DMS 273 treated with DMSO at 0.1 percent for 48 hours (cell line): ENCODE measurements around the gene NFATC1.

Source experiments
- DNase-seq: peaks from one replicate; lab custom pipeline; 2025; lab: John Stamatoyannopoulos, UW

NFATC1 gene

DNA sequence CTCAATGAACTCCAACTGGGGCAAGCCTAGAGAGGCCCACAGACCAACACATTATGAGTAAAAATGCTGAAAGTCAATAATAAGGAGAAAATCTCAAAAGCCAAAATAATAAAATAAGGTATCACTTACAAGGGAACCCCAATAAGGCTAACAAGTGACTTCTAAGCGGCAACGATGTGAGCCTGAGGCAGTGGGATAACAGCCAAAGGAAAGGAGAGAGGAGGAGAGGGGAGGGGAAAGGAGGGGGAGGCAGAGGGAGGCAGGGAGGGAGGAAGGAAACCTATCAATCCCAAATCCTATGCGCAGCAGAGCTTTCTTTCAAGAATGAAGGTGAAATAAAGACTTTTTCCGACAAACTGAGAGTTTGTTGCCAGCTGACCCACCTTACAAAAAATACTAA, 6.0 kb upstream of the NFATC1 start:
- no peak for DNase-seq

DNA sequence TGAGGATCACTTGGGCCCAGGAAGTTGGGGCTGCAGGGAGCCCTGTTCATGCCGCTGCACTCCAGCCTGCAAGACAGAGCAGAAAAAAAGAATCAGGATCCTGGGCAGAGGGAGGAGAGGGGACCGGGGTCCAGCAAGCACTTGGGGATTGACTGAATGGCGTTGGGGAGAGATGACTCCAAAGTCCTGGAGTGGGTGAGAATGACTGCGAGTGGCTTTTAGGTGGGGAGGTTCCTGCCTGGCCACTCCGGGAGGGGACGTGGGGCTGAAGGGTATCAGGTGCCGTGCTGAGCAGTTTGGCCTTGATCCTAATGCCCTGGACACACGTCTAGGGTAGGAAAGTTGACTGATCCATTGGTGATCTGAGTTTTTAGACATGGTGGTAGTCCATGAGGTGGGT, 3.5 kb upstream of the NFATC1 start:
- no peak for DNase-seq

DNA sequence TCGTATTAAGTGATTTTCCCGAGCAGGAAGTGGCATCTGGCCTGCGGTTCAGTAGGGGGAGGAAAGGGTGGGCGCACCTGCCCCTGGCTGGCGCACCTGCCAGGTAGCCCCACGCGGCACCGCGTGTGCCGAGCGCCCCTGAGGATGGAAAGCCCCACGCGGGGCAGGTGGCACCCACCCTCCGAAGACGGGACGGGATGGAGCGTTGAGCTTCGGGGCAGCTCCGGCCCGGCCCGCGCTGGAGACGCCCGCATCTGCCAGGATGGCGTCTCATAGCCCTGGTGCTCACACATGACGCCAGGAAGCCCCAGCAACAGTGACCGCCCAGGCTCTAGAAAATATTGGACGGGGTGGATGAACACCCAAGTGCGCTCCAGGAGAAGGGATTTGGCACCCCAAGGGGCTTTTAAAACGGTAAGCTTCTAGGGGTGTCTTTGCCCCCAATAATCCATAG, 2.5 kb upstream of the NFATC1 start:
- no peak for DNase-seq

DNA sequence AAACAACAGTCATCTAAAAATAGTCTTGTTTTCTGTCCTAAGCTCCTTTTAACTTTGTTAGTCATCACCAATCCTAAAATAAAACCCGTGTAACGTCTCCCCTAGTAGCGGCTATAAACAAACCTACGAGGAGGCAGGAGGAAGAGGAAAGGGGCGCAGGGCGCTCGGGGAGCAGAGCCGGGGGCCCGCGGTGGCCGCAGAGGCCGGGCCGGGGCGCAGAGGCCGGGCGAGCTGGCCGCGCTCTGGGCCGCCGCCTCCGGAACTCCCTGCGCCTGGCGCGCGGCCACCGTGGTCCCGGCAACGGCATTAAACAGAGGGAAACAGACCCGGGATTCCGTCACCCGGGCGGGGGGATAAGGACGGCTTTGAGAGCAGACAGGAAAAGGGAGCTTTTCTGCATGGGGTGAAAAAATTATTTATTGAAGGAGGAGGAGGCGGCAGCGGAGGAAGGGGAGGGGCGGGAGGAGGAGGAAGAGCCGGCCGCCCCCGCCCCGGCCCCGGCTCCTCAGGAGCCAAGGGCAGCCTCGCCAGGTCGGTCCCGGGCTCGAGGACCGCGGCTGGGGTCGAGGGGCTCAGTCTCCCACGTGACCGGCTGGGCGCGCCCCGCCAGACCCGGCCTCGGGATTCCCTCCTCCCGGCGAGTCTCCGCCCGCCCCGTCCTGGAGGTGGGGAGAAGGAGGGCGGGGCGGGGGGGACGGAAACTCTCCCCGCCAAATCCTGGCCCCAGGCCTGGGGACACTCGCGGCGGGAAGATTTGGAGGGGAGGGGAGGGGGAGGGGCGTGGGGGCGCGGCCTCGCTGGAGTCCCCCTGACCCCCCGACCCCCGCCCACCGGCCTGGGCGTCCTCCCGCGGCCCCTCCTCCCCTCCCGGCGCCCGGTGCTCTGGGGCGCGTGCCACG, 1.8 kb upstream of the NFATC1 start:
- peak; percentile 7 for DNase-seq

DNA sequence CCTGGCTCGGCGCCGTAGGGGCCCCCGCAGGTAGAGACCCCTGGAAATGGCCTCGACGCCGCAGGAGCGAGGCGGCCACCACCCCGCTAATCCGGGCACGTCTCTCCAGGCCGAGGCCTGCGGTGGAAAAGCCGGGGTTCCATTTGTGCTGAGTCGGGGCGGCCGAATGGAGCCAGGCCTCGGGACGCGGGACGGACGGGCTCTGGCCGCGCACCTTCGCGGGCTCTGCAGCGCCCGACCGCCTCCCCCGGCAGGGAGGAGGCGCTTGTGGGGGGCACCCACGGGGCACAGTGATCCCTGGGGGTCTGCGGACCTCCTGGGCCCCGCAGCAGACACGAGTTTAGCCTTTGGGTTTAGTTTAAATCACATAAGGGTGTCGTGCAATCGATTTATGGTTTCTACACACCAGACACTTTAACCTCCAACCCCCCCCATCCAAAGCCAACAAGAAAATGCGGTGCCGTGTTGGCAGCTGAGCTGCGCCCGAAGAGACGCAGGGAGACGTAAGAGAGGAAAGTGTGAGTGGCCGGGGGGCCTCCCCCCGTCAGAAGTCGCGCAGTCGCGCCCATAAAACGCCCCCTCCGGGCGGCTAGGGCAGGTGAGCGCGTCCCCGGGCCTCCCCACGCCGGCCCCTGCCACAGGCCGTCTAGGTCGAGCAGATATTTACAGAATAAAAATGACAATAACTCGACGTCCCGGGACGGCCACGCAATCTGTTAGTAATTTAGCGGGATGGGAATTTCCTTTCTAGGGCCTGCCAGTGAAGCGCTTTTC, 1.0 kb upstream of the NFATC1 start:
- DNase-seq: no peak

DNA sequence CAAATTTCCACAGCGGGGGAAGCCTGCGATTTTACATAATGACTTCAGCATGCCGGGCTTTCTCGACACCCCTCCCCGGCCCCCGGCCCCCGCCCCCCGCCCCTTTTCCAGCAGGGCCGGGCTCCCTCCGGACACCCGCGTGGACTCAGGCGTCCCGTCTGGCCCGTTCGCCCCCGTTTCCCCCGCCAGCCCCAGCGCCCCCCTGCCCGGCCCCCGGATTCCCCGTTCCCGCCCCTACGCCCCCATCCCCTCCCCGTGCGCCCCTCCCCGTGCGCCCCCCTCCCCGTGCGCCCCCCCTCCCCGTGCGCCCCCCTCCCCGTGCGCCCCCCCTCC, 456 bp upstream of the NFATC1 start:
- no peak for DNase-seq

DNA sequence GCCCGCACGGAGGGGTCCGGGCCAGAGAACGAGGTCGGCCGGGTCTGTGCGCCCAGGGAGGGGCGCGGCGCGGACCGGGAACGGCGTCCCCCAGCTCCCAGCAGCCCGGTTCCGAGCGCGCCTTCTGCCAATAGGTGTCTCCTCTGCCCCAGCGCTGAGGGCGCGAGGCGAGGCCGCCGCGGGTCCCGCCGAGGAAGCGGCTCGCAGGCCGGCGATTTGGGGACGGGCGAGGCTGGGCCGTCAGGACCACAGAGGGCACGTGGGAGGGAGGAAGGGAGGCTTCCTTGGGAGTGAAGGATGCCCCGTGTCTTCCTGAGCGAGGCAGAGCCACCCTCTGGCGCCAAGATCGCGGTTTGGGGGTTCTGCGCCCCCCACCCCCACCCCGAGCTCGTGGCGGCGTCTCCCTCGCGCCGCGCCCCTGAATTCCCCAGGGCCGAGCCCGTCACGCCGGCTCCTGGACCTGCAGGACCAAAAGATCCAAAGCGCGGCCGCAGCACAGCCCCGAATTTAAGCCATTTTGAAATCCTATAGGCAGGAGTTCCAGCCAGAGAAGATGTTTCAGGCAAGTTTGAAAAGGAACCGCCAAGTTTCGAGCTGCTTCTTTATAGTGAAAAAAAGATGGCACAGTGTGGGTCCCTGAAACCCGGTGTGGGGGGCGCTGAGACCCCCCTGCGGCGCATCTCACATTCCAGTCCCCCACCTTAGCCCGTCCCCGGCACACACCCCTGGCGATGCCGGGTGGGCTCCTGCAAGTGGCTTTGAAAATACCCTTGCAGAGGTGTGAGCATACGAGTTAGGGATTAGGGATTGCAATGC, 909 bp downstream of the NFATC1 start:
- peak; percentile 37 for DNase-seq

DNA sequence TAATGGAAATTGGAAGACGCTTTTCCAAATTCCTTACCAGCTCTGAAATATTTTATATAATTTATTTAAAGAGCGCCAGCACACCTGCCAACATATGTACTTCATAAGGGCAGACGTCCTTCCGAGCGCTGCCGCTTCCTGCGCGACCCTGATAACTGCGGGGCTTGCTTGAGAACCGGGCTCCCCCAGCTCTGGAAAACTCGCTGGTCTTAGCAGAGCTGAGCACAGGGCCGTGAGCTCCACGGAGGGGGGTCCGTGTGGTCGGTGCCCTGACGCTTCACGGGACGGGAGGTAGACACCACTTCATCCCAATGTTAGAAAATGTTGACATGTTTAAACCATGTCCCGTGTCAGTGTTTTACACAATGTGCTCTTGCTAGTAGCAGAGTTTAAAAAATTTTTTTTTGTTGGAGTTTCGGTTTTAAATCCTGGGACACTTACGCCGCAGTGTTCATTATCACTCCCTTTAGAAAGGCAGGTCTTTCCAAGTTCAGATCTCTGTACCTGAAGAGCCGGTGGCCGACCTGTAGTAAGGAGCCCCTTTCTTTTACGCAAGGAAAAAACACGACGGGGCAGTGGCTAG, 1.6 kb downstream of the NFATC1 start:
- no peak for DNase-seq

DNA sequence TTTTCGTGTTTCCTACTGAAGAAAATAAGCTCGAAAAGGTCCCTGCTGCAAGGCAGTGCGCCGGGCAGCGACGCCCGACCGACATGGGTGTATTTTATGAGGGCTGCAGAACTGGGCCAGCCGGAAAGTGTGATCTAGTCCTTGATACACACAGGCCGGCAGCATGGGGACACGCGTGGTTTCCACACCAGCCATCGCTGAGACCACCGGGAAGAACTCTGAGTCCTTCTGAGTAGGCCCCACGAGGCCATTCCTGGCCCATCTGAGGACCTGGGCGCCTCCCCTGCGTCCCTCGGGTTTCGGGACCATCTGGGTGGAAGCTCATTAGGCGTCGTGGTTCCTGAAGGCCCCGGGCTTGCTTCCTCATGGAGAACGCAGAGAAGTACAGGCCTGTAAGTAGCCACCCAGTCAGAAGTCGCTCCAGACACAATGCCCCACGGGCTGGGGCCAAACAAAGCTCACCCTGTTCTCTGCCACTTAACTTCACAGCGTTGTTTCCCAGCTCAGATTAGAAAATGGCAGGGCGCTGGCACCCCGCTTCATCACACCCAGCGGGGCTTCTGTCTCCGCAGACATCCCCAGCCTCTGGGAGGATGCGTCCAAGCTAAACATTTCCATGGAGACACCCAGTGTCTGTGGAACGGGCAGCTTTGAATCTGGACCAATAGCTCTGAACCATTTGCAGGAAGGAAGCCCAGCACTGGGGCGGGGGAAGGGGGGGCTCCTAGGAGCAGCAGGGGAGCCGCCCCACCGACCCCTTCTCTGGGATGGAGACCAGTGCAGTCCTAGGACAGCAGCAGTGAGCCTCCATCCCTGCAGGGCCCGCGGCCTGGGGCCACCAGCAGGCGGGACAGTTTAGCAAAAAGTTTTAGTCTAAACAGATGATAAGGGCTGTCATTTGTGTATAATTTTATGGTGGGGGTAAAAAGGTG, 2.4 kb downstream of the NFATC1 start:
- DNase-seq: no peak

DNA sequence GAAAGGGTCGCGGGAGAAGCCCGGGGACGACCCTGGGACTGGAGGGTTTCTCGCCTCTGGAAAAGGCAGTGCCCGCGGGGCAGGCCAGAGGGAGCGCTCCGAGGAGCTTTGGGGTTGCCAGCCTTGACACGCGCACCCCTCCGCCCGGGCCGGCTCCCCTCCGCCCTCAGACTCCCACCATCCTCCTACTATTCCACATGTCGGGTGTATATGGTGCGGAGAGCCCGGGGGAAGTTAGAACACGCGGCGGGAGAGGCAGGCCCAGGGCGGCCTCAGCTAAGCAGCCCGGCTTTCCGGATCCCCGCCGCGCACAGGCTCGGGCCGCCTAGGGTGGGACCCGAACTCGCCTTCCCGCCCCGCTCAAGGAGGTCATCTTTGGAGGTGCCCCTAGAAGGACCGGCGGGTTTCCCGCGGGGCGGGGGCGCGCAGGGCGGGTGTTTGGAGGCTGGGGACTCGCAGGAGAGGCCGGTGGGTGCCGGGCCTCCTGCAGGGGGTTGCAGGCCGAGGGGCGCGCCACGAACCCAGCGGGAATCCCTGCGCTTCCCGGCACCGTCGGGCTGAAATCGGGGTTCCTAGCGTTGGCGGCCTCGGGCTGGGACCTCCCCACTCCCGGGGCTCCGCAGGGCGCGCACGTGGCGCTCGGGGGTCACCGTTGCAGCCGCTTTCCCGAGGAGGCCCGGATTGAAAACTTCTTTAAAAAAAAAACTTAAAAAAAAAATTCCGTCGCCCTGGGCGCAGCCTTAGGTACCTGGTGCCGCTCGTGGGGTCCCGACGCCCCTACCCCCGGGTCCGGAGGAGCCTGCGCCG, 3.7 kb downstream of the NFATC1 start:
- no peak for DNase-seq

DNA sequence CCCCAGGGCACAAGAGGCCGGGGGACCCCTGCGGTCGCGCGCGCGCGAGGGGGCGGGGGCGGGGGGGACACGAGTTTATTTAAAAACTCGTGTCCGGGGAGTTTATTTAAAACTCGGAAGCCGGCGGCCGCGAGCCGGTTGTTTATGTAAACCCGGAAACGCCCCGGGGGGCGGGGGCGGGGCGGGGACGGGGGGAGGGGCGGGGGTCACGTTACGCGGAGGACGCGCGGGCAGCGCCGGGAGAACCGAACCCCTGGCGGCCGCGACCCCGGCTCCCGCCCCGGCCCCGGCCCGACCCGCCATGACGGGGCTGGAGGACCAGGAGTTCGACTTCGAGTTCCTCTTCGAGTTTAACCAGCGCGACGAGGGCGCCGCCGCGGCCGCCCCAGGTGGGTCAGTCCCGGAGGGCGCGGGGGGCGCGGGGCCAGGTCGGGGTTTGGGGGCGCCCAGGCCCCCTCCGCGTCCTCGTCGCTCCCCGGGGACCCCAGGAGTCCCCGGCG, 4.4 kb downstream of the NFATC1 start:
- no peak for DNase-seq

DNA sequence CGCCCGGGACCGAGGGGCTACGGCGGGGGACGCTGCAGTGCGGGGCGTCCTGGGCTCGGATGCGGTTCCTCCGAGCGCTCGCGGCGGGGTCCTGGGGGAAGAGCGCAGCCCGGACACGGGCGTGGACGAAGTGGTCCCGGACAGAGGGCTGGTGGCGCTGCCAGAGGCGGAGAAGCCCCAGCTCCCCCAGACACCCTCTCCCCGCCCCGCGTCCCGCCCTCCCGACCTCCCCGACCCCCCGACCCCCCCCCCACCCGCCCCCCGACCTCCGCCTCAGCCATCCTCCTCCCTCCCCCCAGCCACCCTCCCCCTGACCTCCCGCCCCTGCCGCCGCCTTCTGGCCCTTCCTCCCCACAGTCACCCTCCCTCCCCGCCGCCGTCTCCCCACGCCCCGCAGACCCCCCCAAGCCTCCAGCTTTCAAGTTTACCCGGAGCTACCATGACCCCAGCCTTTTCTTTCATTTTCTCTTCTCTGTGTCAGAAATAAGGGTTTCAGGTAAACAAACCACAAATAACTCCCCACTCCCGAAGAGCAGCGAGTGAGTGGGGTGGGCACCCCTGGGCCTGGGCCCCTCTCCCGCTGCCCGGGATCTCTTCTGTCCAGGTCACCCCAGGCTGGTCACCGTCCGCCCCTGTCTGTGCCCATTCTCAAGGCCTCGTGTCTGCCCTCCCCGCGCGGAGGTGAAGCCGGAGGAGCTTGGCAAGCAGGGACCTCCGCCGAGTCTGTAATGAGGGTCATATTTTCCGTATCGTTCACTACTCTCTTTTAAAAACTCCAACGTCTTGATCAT, 5.1 kb downstream of the NFATC1 start:
- no peak for DNase-seq

DNA sequence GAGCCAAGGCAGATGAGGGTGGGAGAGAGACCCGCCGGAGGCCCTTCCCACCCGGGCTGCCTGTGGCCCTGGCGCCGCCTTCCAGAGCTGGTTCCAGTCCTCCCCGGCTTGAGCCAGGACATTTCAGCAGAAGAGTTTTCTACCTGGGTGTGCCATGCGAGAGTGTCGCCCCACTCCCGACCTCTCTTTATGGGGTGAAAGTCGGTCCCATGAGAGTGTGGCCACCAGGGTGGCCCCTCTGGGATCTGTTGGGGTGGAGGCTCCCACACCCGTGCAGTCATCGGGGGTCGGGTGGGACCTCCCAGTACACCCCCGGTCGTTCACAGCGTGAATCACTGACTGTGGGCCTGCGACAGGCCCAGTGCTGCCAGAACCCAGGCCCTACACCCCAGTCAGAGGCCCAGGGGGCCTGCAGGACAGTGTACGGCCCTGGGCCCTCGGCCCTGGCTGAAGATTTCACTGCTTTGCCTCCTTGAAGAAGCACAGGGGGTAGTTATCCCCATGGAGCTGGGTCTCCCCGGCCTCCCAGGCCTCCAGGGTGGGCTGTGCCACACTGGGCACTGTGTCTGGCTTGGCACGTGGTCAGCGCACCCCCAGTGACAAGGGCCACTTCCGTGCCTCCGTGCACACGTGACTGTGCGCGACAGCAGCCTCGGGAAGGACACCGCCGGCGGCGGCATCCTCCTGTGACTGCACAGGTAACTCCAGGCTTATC, 5.9 kb downstream of the NFATC1 start:
- DNase-seq: no peak

DNA sequence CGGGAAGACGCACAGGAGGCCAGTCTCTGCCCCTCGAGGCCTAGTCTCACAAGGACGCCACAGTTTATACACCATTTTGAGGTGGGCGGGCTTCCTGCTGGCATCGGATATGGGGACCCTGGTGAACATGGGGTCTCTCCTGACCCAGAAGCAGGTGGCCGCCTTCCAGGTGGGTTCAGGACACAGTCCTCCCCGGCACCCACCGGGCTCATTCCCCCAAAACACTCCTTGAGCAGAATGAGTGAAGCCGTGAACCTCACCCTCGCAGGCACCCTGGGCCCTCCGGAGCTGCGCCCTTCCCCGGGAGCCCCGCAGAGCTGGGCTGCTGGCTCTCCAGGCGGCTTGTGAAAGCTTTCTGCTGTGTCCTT, 6.5 kb downstream of the NFATC1 start:
- no peak for DNase-seq

DNA sequence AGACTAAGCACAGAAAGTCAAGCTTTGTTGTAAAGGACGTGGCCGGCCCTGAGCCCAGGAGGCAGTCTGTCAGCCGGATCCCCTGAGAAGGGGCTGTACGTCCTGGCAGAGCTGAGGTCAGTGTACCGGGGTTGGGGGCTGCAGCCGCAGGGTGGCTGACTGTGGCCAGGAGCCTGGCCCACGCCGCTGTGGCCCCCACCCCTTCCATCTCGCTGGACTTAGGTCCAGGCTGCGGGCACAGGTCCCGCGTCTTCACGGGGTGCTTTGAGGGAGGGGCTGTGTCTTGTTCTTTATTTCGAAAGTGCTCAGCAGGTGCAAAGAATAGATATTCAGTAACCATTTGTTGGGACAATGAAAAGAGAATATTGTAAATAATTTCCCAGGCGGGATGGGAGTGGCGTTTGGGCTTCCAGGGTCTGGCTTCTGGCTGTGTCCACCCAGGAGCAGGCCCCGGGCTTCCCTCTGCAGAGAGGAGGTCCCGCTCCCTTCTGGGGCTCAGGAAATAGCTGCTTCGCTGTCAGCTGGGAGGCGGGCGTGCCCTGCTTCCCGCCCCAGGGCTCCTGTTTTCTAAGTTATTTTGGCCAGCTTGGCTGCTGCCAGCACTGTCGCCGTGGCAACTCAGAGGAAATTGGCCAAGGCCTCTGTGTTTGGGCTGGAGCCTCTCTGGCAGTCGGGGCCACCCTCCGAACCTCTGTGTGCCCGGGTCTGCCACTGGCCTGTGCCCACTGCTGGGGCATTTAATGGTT, 7.4 kb downstream of the NFATC1 start:
- DNase-seq: no peak

DNA sequence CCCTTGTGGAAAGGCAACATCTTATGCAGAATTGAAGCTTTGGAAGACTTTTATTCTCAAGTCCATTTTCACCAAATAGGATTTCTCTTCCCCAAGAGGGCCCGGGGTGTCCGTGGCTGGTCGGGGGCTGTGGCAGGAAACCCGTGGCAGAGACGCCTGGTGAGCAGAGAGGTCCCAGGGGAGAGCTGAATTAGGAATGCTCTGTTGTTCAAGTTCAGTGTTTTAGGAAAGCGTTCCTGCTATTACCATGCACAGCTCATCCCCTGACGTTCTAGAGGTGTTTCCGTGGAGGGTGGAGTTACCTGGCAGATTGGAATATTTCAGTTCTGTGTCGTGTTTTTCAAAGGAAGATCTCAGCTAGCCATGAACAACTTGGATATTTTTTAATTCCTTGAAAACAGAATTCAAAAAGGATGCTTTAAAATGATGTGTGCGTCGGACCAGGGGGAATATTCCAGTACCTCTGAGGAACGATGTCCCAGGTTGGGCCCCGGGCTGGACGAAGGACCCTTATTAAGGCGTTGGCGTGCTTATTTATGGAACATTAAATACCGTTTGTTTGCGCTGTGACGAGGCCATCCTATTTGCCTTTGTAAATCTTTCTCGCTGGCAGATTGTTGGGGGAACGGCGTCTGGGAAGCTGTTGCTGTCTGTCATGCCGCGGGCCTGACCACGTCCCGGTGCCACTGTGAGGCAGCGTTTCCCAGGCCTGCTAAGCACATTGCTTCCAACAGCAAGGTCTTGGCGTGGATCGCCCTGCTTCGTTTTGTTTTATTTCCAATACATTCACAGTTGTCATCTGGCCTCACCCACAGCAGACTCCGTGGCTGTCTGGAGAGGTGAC, 8.2 kb downstream of the NFATC1 start:
- no peak for DNase-seq

DNA sequence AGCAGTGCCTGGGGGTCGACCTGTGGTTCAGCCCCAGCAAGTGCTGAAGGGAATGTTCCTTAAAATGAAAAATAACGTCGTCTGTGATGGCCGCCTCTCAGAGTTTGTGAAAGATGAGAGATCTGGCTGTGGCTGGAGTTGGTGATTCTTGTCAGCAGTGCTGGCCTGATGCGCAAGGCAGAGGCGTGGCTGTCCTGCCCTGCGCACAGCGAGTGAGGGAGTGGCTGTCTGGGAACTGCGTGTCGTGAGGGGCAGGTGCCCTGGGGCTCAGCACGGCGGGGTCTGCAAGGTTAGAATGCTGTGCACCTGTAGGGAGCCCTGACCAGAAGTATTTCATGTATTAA, 8.8 kb downstream of the NFATC1 start:
- DNase-seq: no peak
